Measurements from ENCODE around the gene ZNF581.
A peak's percentile ranks its signal among the peaks of the same experiment; 100 is the strongest.

The ZNF581 gene

GRCh38 chr19:55668603-55669348 is 25.3 kb downstream of the ZNF581 start:
- no peak for DNase-seq

GRCh38 chr19:55669418-55670279 is 26.2 kb downstream of the ZNF581 start:
- no peak for DNase-seq

GRCh38 chr19:55670280-55671053 is 27.0 kb downstream of the ZNF581 start:
- no peak for DNase-seq

DNA sequence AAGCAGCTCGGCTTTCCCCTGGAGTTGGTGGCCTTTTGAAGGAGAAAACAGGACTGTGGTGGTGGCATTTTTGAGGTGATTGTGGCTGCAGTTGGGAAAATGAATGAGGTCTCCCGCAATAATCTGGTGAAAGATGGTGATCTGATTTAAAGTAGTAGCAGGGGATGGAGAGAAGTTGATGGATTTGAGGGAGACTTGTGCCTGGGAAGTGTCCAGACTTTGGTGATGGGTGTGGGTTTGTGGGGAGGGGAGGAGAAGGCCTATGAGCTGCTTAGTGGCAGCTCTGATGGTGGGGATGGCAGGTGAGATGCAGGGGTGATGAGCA is 27.6 kb downstream of the ZNF581 start:
- DNase-seq, result no peak

GRCh38 chr19:55672418-55672817 is 29.0 kb downstream of the ZNF581 start:
- no peak for DNase-seq

- DNase-seq, result no peak
Observed at GRCh38 chr19:55673465-55673864, 30.0 kb downstream of the ZNF581 start.

- no peak for DNase-seq
Observed at GRCh38 chr19:55673889-55674288, 30.4 kb downstream of the ZNF581 start.

GRCh38 chr19:55674459-55674840 is 31.0 kb downstream of the ZNF581 start:
- no peak for DNase-seq

DNA sequence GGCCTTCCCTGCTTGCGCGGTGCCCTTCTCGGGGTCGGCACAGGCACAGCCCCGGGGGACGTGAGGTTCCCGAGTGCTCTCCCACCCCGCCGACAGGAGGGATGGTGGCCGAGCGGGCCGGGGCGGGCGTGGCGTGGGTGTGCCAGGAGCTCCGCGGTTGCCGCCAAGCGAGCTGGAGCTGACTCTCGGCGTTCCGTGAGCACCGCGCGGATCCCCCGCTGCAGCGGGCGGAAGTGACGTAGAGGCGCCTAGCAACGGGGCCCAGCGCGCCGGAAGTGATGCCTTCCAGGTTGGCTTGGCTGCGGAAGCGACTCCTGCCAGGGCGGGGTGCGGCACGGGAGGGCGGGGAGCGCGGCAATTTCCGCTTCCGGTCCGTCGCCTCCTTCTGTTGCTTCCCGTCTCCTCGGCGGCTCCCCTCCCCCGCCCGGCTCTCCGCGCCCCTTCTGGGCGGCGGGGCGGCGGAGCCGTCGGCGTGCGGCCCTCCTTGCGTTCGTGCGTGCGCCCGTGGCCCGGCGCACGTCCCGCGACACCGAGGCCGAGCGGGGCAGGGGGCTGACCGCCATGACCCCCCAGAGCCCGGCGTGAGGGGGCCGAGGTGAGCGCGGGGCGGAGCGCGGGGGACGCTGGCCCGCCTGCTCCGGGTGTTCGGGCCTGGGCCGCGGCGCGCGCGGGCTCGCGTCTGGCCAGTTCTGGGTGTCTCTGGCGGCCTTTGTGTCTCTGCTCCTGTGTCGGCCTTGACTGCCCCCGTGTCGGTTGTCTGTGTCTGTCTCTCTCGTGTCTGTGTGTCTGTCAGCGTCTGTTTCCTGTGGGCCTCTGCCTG is 31.6 kb downstream of the ZNF581 start, which contains the start of gene EPN1:
Gene EPN1, plus strand, starts transcription at position 386 of the 820 bp plus-strand sequence. CDS start 3,402 bp downstream, outside the sequence.
- DNase-seq, result peak; percentile 92

DNA sequence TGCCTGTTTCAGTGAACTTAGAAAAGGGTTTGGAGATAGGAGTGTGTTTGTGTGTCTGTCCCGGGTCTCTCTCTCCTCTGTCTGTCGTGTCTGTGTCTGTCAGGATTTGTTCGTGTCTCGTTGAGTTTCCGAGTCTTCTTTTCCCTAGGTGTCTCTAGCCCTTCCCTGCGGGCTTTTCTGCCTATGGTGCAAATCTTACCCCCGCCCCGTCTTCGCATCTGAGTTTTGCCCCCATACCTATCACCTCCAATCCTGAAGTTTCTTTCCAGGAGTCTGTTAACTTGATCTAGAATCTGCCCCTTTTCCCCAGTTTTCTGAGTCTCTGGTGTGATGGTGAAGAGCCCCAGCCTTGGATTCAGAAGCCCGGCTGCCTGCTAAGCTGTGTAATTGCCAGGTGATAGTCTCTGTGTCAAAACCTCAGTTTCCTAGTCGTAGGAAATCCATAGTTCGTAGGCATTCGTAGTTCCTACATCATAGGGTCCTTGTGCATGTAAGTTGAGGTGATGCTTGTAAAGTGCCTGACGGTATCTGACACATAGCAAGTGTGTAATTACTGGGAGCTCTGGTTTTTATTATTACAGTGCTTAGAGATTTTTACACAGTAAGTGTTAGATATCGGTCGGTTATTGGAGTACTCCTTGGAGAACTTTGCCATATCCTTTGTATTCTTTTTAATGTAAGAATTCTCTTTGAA is 32.4 kb downstream of the ZNF581 start:
- no peak for DNase-seq

DNA sequence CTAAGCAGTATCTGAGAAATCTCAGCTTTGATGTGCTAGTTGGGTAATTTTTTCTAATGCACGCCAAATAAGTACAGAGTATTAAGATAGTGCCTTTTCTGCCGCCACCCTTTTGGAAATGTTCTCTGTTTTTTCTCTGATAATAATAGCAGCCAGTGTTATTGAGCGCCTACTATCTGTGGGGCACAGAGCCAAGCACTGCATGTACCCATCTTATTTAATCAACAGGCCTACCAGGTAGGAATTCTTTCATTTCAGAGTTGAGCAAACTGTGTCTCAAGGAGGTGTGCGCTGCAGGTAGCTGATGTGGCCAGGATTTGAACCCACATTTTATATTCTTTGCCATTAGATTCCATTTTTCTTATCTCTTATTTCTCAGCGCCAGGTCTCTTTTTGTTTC is 32.9 kb downstream of the ZNF581 start:
- no peak for DNase-seq

GRCh38 chr19:55676889-55677505 is 33.5 kb downstream of the ZNF581 start:
- no peak for DNase-seq

GRCh38 chr19:55677572-55678028 is 34.2 kb downstream of the ZNF581 start:
- no peak for DNase-seq

- no peak for DNase-seq
Observed at GRCh38 chr19:55678121-55678671, 34.7 kb downstream of the ZNF581 start.

GRCh38 chr19:55679343-55680257 is 36.2 kb downstream of the ZNF581 start:
- no peak for DNase-seq

GRCh38 chr19:55680339-55681130 is 37.1 kb downstream of the ZNF581 start:
- no peak for DNase-seq

- no peak for DNase-seq
Observed at GRCh38 chr19:55681131-55682092, 38.0 kb downstream of the ZNF581 start.
